Activated B cell treated with CpG ODN at 0.5 μM for 24 hours (primary cell): ENCODE results near the gene CLP1. TPM values are rescaled to one million over a fixed set of nuclear protein-coding genes. Genes with fewer than 3 reads are reported as not detected.
"Not testable (repeated sequence)": the region's sequence is repeated elsewhere in the genome, so short reads cannot be mapped to it uniquely, and the experiment has no call there.

Source experiments
- ATAC-seq: fragments of 200-7000 bp; cut with Tn5 transposase; one replicate; pipeline ENCODE4 v1.10.0; 2021; ENCODE audit warnings: low read depth, mild to moderate bottlenecking, moderate library complexity
- CTCF ChIA-PET: fragments of 350-600 bp; sonication (Branson Sonifier 250); formaldehyde crosslinking; loops from one replicate; lab custom pipeline; 2021; ENCODE audit warnings: antibody characterized with exemption; lab: Charles Lee
- POLR2A ChIA-PET: fragments of 350-600 bp; sonication (Branson Sonifier 250); formaldehyde crosslinking; loops from one replicate; lab custom pipeline; 2021; ENCODE audit warnings: antibody characterized with exemption; lab: Charles Lee
- DNase-seq: peaks from one replicate; pipeline ENCODE4 v3.0.0; 2022
- H3K27ac Mint-ChIP-seq: one replicate; pipeline ENCODE4 v1.8.0; 2020; ENCODE audit warnings: mixed read lengths
- H3K27me3 Mint-ChIP-seq: one replicate; pipeline ENCODE4 v1.8.0; 2021; ENCODE audit warnings: mixed read lengths
- H3K36me3 Mint-ChIP-seq: one replicate; pipeline ENCODE4 v1.8.0; 2021; ENCODE audit warnings: low read depth, mixed read lengths
- H3K4me1 Mint-ChIP-seq: one replicate; pipeline ENCODE4 v1.8.0; 2021; ENCODE audit warnings: mixed read lengths
- H3K4me3 Mint-ChIP-seq: one replicate; pipeline ENCODE4 v1.8.0; 2020; ENCODE audit warnings: mild to moderate bottlenecking, mixed read lengths
- H3K9me3 Mint-ChIP-seq: one replicate; pipeline ENCODE4 v1.8.0; 2020; ENCODE audit warnings: mixed read lengths
- CTCF ChIP-seq: fragments of 200-600 bp; IDR thresholded peaks from one replicate; pipeline ENCODE4 v1.8.0; 2022; ENCODE audit warnings: antibody characterized with exemption, mild to moderate bottlenecking
- intact Hi-C: fragments of 100-400 bp; cut with micrococcal nuclease; formaldehyde crosslinking; loops from one replicate; pipeline ENCODE4 v1.15.1; 2024
- total RNA-seq: library from RNA; stranded (reverse); gene quantifications from 2 replicates; pipeline ENCODE4 v1.2.3, GENCODE V29; 2022

Gene CLP1
- total RNA-seq, 1 donor from 2014 or later = 20.4 TPM

GRCh38 chr11:57675176-57675941, 17.8 kb downstream of the CLP1 start:
- TF ChIP-seq CTCF = no peak
- Mint-ChIP-seq H3K27ac (no peak overlapping the region), H3K4me3 (no peak overlapping the region), H3K27me3 (no peaks in the 10 kb centered on the region), H3K4me1 (peaks cover 41% of the 10 kb centered on the region), H3K9me3 (no peaks in the 10 kb centered on the region), H3K36me3 (peaks cover 71% of the 10 kb centered on the region)
- intact Hi-C loops = no loop called here
- ChIA-PET POLR2A (interaction anchor here (1.8 kb wide), 1 partner anchor 37 kb away, joined by 5 read pairs; the partner anchor contains the start of genes MED19 and TMX2), CTCF (no interaction called here)
- ATAC-seq = no peak
- no peak for DNase-seq

- H3K4me1 Mint-ChIP-seq = peaks cover 24% of the 10 kb centered on the region
- no peaks in the 10 kb centered on the region for H3K9me3 Mint-ChIP-seq
- ChIA-PET CTCF (no interaction called here), POLR2A (interaction anchor here (0.5 kb wide), 1 partner anchor 41 kb away, joined by 4 read pairs; no protein-coding TSS in a partner anchor)
- H3K27ac Mint-ChIP-seq = no peak overlapping the region
- DNase-seq = no peak
- no peaks in the 10 kb centered on the region for H3K27me3 Mint-ChIP-seq
- intact Hi-C loops = no loop called here
- no peak for TF ChIP-seq CTCF
- no peak for ATAC-seq
- no peak overlapping the region for H3K4me3 Mint-ChIP-seq
- peaks cover 71% of the 10 kb centered on the region for H3K36me3 Mint-ChIP-seq
These were observed 21.8 kb downstream of the CLP1 start for GRCh38 chr11:57679396-57679795.

- no peak for ATAC-seq
- CTCF ChIA-PET = no interaction called here
- peaks cover 18% of the 10 kb centered on the region for H3K4me1 Mint-ChIP-seq
These were observed 23.0 kb downstream of the CLP1 start for GRCh38 chr11:57680552-57680874.

GRCh38 chr11:57681168-57681567, 23.6 kb downstream of the CLP1 start:
- Mint-ChIP-seq H3K4me3 (no peak overlapping the region), H3K4me1 (peaks cover 11% of the 10 kb centered on the region), H3K27ac (no peak overlapping the region), H3K27me3 (no peaks in the 10 kb centered on the region), H3K9me3 (no peaks in the 10 kb centered on the region), H3K36me3 (peaks cover 72% of the 10 kb centered on the region)
- ChIA-PET POLR2A (interaction anchor here (1.0 kb wide), 1 partner anchor 9 kb away, joined by 4 read pairs; no protein-coding TSS in a partner anchor), CTCF (no interaction called here)
- DNase-seq (no peak), ATAC-seq (no peak)
- intact Hi-C loops = no loop called here
- no peak for TF ChIP-seq CTCF

More at GRCh38 chr11:57680552-57680874, 23.0 kb downstream of the CLP1 start:
- Mint-ChIP-seq H3K27ac (no peak overlapping the region), H3K9me3 (no peaks in the 10 kb centered on the region), H3K4me3 (no peak overlapping the region), H3K27me3 (no peaks in the 10 kb centered on the region), H3K36me3 (peaks cover 73% of the 10 kb centered on the region)
- intact Hi-C loops = no loop called here
- POLR2A ChIA-PET = no interaction called here
- no peak for TF ChIP-seq CTCF
- no peak for DNase-seq

GRCh38 chr11:57690474-57690873, 32.9 kb downstream of the CLP1 start:
- POLR2A ChIA-PET = not testable (repeated sequence)

More at GRCh38 chr11:57690474-57690873, 32.9 kb downstream of the CLP1 start:
- H3K36me3 Mint-ChIP-seq = peaks cover 78% of the 10 kb centered on the region
- H3K9me3 Mint-ChIP-seq, H3K4me1 Mint-ChIP-seq, CTCF ChIA-PET, H3K4me3 Mint-ChIP-seq, DNase-seq, ATAC-seq, intact Hi-C loops, H3K27ac Mint-ChIP-seq, H3K27me3 Mint-ChIP-seq: not testable (repeated sequence)
